HG02870 (cell line): ENCODE results near the gene IGF2BP2.
"Not testable (repeated sequence)": the region's sequence is repeated elsewhere in the genome, so short reads cannot be mapped to it uniquely, and the experiment has no call there.

Experiments used
- ATAC-seq: cut with Tn5 transposase; IDR thresholded peaks from one replicate; pipeline ENCODE4 v1.9.1; 2021; ENCODE audit warnings: mild to moderate bottlenecking, moderate library complexity; ENCODE audit not compliant: unreplicated experiment

Gene IGF2BP2

DNA sequence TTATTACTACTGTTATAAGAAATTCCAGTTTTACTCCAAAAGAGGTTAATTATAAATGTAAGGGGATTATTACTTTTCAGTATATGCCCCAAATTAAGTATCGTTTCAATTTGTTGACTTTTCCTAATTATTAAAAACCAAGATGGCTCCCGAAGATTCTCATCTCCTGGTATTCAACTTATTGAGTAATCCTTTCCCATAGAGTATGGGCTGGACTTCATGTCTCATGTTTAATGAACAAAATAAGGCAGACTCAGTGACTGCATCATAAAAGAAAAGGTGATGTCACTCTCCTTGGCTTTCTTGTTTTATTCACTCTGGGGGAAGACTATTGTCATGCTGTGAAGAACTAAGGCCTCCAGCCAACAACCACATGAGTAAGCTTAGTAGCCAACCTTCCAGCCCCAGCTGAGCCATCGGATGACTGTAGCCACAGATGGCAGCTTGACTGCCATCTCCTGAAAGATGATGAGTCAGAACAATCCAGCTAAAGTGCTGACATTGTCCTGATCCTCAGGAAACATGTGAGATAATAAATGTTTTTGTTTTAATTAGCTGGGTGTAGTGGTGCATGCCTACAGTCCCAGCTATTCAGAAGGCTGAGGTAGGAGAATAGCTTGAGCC lies 17.3 kb downstream of the IGF2BP2 start:
- no peak for ATAC-seq

DNA sequence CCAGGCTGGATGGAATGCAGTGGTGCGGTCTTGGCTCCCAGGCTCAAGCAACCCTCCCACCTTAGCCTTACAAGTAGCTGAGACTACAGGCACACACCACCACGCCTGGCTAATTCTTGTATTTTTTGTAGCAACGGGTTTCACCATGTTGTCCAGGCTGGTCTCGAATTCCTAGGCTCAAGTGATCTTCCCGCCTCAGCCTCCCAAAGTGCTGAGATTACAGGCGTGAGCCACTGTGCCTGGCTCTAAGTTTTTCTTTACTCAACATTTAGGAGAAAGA lies 26.1 kb downstream of the IGF2BP2 start:
- ATAC-seq = not testable (repeated sequence)

DNA sequence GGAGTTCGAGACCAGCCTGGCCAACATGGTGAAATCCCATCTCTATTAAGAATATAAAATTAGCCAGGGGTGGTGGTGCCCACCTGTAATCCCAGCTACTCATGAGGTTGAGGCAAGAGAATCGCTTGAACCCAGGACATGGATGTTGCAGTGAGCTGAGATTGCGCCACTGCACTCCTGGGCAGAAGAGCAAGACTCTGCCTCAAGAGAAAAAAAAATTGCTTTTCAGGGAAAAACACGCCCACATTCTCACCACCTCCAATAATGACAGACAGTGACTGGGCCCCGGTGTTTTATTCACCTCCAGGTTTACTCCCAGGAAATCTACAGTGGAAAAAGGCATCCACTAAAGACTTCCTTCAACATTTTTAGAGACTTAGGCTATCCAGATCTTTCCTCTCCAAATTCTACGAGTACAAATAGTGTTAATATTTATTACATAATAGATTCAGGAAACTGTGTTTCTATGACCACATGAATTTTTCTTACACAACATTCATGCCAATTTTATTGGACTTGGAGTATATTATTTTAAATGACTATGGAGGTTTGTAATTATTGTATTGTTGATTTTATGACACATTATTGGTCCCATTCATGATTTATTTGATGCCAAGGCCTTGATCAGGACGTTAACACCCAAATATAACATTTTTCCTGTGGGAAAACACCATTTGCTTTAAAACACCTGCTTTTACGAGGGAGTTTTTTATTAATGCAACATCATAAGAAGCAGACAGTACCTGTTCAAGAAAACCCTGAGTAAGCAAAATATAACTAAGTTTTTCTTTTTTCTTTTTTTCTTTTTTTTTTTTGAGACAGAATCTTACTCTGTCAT lies 26.6 kb downstream of the IGF2BP2 start:
- no peak for ATAC-seq

DNA sequence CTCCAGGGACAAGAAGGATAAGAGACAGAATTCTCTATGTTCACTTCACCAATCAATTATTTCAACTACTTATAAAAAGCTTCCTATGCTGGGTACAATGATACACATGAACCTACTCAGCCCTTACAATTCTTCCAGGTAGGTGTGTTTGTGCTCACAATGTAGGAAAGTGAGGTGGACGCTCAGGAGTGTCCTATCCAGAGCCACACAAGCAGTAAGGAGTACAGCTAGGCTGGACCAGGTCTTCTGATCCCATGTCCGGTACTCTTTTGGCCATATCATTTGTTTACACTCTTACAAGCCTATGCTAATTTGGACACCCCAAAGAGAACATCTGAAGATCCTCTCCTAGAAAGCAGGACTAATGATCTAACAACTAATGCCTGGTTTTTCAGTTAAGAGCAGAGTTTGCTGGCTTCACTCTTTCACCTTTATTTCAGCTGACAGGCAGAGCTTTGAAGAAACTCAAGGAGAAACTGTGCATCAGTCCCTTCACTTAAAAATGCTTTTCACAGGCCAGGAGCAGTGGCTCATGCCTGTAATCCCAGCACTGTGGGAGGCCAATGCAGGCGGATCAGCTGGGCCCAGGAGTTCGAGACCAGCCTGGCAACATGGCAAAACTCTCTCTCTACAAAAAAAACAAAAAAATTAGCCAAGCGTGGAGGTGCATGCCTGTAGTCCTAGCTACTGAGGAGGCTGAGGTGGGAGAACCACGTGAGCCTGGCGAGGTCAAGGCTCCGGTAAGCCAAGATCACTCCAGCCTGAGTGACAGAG lies 27.5 kb downstream of the IGF2BP2 start:
- no peak for ATAC-seq

DNA sequence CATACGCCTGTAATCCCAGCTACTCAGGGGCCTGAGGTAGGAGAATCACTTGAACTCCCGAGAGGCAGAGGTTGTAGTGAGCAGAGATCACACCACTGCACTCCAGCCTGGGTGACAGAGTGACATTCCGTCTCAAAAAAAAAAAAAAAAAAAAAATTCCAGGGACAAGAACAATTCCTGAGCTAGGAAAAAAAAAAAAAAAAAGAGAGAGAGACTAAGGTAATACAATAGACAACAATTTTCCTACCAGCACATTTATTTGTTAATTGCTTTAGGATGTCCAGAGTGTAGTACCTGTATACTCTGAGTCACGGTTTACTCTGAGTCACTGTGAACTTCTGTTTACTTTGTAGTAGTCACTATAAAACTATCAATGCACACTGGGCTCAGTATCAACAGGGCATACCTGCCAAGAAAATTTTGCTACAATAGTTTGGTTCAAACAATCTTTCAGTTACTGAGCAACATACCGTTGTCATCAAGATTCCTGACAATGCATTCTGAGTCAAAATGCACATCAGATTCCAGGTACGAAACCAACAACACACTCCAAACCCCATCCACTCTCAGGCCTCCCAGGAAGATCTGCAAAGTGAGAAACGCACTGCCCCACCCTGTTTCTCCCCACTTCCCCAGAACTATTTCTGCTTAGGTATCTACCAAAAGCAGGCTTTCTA lies 28.3 kb downstream of the IGF2BP2 start:
- ATAC-seq = no peak

DNA sequence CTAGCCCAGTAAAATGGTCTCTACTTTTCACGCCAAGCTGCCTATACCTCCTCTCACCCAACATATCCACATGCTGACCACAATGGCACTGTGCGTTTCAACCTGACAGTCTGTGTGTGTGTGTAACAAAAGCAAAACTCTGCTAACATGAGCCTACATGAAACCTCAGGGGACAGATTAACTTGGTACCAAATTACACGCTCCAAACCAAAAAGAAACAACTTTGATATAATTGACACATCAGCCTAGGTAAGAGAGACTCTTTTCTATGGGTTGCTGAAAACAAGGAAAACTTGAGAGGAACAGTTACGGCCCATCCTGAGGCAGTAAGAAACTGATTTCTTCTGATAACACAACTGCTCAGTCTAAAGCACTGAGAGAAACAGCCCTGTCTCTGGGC lies 31.5 kb downstream of the IGF2BP2 start:
- no peak for ATAC-seq

DNA sequence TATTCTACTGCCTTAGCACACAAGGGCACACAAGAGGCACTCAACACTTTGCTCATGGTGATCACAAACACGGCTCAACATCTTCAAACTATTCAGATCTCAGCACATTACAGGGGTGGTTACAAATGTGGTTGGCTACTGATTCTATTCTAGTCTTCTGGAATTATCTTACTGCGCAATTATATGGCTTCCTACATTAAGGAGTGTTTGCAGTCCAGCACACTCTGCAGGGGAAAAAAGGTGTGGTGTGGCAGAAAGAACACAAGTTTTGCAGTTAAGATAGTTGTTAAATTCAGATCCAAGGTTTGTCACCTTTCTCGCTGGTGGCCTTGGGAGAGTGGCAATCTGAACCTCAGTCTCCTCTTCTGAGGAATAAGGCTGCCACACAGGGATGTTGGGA lies 31.9 kb downstream of the IGF2BP2 start:
- no peak for ATAC-seq

DNA sequence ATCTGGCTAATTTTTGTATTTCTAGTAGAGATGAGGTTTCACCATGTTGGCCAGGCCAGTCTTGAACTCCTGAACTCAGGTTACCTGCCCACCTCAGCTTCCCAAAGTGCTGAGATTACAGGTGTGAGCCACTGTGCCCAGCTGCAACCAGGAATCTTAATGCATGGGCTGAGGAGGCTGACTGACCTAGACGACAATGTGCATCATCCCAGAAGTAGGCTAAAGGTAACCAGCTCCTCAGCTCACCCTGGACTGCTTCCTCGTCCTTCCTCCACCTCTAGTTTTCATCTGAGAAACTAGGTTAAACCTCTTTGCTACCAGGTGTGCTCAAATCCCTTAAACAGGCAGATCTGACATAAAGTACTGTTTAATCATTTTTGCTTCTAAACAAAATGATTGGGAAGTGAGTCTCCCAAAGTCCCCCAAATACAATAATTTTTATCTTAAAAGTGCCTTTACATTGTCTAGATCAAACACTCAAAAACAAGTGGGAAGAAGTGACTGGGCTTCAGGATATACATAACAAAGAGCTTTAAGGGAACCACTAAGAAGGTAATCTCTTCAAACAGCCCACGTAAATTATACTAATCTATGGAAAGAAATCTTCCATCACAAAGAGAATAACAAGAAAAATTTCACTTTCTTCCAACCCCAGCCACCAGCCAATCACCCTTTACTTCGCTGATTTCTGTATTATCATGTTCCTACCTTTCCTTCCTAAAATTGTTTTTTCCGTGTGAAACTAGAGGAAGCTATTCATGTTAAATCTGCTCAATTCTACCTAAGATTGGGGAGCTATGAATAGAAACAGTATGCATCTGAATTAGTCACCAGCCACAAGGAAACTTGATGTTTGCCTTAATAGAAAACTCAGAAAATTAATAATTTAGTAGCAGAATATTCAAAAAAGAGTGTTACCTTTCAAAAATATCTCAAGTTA lies 34.7 kb downstream of the IGF2BP2 start:
- no peak for ATAC-seq

DNA sequence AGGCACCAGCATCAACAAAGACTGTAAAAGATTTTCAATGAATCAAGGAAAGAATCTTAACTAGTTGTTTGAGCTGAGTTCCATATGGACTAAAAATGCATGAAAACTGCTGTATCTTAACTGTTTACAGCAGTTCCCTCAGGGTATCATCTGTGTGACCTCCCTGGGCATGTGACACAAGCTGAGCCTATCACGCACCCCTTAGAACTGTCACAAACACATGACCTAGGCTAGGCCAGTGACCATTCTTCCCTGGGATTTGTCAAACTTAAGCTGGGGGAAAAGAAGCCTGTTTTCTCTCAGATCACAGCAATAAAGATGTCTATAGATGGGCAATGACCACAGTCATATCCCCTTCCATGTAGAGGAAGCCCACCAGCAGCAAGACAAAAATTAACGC lies 35.7 kb downstream of the IGF2BP2 start:
- no peak for ATAC-seq

DNA sequence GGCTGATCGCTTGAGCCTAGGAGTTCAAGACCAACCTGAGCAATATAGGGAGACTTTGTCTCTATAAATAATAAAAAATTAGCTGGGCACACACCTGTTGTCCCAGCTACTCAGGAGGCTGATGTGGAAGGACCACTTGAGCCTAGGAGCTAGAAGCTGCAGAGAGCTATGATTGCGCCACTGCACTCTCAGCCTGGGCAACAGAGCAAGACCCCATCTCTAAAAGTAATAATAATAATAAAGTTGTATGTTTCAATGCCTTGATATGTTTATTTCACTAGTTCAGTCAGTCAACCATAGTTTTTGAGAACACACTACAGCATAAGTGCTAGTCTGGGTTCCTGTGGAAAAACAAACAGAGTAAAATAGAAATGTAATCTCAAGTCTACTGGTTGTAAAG lies 36.5 kb downstream of the IGF2BP2 start:
- no peak for ATAC-seq

DNA sequence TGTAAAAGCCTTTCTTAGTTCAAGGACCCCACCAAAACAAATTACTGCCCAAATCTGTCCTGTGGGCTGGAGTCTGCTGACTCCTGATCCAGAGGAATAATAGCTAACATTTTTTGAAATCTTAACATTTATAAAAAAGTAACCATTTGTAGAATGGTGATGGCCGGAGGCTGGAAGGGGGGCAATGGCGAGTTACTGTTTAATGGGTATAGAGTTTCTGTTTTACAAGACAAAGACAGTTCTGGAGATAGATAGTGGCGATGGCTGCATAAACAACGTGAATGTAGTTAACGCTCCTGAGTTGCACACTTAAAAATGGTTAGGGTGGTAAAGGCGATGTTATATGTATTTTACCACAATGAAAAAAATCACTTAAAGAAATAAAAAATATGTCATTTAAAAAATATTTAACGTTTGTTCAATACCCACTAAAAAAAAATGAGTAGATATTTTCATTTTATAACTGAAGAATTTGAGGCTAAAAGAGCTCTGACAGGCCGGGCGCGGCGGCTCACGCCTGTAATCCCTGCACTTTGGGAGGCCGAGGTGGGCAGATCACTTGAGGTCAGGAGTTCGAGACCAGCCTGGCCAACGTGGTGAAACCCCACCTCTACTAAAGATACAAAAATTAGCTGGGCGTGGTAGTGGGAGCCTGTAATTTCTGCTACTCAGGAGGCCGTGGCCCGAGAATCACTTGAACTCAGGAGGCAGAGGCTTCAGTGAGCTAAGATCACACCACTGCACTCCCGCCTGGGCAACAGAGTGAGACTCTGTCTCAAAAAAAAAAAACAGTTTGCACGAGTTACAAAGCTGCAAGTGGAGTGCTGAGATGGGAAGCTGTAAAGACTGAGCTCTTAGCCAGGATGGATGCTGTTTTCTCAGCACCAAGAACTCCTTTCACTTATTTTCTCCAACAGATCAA lies 37.6 kb downstream of the IGF2BP2 start:
- ATAC-seq = no peak

DNA sequence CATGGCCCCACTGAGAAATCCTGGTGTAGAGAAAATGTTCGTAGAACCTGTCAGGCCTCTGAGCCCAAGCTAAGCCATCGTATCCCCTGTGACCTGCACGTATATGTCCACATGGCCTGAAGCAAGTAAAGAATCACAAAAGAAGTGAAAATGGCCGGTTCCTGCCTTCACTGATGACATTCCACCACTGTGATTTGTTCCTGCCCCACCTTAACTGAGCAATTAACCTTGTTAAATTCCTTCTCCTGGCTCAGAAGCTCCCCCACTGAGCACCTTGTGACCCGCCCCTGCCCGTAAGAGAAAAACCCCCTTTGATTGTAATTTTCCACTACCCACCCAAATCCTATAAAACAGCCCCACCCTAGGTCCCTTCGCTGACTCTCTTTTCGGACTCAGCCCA lies 38.6 kb downstream of the IGF2BP2 start:
- ATAC-seq = not testable (repeated sequence)

DNA sequence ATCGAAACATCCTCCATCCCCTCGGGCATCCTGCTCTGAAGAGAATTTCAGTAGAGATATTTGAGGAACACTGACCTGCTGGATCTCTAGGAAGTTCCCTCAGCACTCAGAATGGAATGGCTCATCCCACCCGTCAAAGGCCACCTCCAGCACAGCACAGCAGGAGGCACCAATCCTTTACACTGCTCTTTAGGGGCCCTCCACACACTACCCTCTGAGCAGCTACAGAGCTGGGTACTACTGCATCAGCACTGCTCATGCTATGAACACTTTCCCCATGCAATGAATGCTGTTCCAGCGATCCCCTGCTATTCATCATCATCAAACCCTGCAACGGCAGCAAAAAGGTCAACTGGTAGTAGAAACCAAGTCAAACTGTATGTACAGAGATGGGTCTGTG lies 40.5 kb downstream of the IGF2BP2 start:
- no peak for ATAC-seq

DNA sequence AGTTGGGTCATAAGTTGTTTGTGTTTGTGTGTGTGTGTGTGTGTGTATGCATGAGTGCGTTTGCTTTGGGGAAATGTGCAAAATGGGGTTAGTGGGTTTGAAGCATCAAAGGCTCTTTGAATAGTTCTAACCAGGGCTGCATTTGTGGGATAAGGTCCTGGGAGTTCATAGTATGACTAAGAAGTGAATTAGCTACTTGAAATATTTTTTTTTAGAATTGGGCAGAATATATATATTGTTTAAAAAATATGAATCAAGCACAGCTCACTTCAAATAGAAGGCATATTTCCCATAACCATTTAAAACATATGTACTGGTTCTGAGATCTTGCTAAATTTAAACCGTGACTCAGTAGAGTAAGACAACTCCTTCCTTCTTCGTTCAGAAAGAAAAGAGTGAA lies 43.1 kb downstream of the IGF2BP2 start:
- no peak for ATAC-seq

DNA sequence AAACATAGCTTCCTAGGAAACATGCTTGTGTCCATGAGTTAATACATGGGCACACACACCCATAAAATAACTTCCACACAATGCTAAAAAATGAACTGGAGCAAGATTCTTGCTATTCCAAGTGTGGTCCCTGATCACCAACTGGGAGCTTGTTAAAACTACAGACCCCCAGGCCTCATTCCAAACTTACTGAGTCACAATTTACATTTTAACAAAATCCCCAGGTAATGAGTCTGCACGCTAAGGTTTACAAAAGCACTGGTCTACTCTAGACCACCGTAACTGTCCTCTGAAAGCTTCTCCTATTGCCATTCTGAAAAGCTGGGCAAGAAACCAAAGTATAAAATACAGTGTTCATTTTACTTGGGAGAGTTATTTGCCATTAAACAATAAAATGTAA lies 45.4 kb downstream of the IGF2BP2 start:
- no peak for ATAC-seq

DNA sequence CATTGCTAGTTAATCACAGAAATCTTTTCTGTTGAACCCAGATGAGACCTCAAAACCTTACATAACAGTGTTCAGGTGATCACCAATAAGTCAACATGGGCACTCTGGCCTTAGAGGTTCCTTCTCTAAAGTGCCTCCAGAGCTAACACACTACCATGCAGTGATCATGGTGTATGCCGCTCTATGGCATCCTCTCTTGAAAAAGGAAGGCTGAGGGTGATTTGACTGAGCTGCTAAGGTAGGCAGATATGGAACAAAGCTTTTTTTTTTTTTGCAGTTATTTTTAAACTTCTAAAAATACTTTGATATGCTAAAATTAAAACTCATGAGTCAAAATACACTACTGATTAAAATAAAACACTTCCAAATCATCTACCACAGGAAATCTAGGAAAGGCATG lies 46.0 kb downstream of the IGF2BP2 start:
- ATAC-seq = no peak

DNA sequence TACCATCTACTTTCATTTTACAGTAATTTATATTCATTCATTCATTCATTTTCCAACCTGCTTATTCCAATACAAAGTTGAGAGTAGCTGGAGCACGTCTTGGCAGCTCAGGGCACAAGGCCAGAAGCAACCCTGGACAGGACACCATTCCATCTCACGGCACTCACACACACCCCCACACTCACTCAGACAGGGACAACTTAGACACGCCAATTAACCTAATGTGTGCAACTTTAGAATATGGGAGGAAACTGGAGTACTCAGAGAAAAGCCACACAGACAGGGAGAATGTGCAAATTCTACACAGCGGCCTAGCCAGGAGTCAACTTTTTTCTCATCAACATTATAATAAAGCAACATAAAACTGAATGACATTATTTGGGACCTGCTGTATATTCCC lies 46.7 kb downstream of the IGF2BP2 start:
- ATAC-seq = no peak

DNA sequence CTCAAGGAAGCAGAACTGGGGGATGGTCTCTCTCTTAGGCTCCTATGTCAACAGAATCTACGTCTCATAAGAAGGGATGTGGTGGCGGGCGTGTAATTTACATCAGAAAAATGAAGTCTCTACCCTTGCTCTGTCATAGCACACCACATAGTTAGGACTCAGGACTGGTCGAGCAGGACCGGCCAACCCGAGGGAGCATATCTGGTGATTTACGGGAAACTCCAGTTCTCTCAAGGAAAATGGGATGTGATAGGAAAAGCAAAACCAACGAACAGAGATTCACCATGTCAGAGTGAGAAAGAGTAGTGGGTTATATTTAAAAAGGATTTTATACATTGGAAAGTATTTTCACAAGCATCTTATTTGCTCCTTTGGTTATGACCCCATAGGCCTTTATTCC lies 54.7 kb downstream of the IGF2BP2 start:
- no peak for ATAC-seq

DNA sequence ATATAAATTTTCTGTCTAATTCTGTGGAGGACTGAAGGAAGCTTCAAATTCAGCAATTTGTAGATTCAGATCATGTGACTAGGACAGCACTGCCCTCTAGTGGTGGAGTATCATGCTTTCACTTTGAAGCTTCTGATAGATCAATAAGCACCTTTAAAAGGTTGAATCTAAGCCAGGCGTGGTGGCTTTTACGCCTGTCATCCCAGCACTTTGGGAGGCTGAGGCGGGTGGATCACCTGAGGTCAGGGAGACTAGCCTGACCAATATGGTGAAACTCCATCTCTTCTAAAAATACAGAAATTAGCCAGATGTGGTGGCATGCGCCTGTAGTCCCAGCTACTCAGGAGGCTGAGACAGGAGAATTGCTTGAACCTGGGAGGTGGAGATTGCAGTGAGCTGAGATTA lies 56.3 kb downstream of the IGF2BP2 start:
- not testable (repeated sequence) for ATAC-seq
